GM18519 (cell line): ENCODE measurements around the gene USF3.
"Not testable (repeated sequence)": the region's sequence is repeated elsewhere in the genome, so short reads cannot be mapped to it uniquely, and the experiment has no call there.

ENCODE experiments used
- ATAC-seq: cut with Tn5 transposase; IDR thresholded peaks from one replicate; pipeline ENCODE4 v1.9.1; 2021; ENCODE audit warnings: mild to moderate bottlenecking, moderate library complexity; ENCODE audit not compliant: unreplicated experiment, low FRiP score

USF3 gene

GRCh38 chr3:113654851-113655250 is 41.6 kb downstream of the USF3 start:
- ATAC-seq, result no peak

- ATAC-seq, result no peak
Measured at GRCh38 chr3:113654310-113654709, 42.1 kb downstream of the USF3 start.

GRCh38 chr3:113649174-113649845 is 47.1 kb downstream of the USF3 start:
- ATAC-seq, result no peak

GRCh38 chr3:113648524-113648923 is 47.9 kb downstream of the USF3 start:
- no peak for ATAC-seq

DNA sequence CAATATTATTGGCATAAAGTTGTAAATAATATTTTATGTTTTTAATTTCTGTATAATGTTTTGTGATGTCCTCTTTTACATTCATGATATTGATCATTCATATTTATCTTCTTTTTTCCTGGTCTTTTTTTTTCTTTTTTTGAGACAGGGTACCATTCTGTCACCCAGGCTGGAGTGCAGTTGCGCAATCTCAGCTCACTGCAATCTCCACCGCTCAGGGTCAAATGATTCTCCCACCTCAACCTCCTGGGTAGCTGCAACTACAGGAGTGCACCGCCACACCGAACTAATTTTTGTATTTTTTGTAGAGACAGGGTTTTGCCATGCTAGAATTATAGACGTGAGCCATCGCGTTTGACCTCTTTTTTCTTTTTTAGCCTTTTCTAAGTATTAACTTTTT is 52.9 kb downstream of the USF3 start:
- ATAC-seq, result no peak

GRCh38 chr3:113638910-113639309 is 57.5 kb downstream of the USF3 start:
- ATAC-seq, result no peak

DNA sequence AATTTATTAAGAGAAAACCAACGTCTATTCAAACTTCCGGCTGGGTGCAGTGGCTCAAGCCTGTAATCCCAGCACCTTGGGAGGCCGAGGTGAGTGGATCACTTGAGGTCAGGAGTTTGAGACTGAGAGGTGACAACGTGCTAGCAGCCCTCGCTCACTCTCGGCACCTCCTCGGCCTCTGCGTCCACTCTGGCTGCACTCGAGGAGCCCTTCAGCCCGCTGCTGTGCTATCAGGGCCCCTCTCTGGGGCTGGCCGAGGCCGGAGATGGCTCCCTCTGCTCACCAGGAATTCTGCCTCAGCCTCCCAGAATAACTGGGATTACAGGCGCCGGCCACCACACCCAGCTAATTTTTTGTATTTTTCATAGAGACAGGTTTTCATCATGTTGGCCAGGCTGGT is 58.7 kb downstream of the USF3 start:
- no peak for ATAC-seq

- ATAC-seq, result not testable (repeated sequence)
Measured at GRCh38 chr3:113636034-113636433, 60.4 kb downstream of the USF3 start.

GRCh38 chr3:113634782-113635474 is 61.5 kb downstream of the USF3 start:
- no peak for ATAC-seq

- no peak for ATAC-seq
Measured at GRCh38 chr3:113631573-113631972, 64.9 kb downstream of the USF3 start.

- ATAC-seq, result no peak
Measured at GRCh38 chr3:113630956-113631542, 65.4 kb downstream of the USF3 start.

DNA sequence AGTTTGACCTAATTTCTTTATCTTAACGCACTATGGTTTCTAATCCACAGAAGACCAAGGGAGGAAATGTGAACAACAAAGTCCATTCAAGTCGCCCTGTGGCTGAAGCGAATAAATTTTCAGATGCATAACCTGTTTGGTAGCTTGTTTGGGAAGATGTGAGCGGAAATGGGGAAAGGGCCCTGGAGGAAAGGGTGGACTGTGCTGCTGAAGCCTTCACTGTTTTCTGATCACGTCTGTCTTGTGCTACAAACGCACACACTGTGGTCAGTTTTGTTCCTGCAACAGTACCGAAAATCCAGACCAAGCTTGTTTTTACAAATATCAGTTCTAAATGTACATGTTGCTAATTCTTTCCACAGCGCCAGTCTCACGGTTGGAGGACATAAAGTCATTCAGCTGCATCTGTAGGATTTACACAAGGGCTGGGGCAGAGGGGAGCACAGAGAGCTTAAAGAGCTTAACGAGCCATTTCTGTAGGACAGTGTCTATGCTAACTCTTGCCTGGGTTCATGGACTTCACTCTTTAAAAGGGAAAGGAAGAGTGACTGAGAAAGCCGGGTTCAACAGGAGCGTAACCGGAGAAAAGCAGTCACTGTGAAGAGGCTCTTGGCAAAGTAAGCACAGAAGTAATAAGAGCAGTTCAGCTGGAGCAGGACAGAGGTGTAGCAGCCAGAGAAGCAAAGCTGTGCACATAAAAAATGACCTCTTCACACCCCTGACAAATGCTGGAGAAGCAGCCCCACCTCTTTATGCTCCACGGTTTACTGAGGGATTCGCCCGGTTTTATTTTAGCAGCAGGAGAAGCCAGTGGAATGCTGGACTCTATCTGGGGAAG is 66.6 kb downstream of the USF3 start:
- ATAC-seq, result no peak

- no peak for ATAC-seq
Measured at GRCh38 chr3:113628788-113629187, 67.7 kb downstream of the USF3 start.

DNA sequence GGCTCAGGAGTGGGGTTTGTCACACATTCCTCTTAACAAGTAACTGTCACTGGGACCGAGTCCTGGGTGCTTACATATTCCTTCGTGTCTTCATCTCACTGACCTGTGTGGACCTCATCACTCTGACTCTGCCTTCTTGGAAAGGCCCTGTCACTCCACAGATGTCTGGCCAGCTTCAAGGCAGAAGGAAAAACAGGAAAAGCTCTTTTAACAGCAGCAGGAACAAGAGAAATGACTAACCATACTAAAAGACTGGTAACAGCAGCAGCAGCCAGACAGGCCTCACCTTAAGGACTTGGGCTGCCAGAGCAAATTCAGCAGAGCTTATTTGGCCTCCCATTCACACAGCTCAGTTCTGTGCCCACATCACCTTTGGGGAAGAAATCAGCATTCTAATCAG is 68.1 kb downstream of the USF3 start:
- no peak for ATAC-seq

DNA sequence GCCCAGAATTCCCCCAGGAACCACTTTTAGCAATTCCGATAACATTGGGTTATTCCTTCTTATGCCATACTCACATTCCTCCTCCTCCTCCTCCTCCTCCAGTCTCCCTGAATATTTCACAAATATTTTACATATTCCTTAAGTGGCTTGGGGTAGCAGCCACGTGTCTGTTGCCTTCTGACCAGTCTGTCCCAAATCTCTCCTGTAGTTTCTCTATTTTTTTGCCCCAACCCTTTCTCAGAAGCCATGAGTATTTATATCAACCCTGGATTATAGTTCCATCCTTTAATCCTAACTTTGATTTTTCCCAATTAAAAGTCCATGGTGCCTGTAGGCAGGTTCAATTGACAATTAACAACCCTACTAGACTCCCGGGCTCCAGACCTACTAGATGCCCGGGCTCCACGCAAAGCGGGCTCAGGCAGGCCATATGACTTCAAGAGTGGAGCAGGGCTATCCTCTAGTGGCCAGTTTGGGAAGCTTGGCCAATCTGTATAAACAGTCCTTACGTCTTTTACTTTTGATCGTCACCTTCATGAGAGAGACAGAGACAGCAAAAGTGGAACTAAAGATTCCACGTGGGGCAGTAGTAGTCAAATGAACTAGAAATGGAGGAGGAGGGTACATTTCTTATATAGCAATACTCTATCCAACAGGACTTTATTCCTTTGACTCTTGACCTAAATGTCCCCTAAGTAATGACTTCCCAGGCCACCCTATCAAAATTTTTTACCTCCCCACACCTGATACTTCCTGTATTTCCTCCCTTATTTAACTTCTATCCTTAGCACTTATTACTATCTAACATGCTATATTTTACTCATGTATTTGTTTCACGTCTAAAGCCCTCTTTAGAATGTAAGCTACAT is 69.7 kb downstream of the USF3 start:
- ATAC-seq, result no peak

- no peak for ATAC-seq
Measured at GRCh38 chr3:113625834-113626233, 70.6 kb downstream of the USF3 start.

DNA sequence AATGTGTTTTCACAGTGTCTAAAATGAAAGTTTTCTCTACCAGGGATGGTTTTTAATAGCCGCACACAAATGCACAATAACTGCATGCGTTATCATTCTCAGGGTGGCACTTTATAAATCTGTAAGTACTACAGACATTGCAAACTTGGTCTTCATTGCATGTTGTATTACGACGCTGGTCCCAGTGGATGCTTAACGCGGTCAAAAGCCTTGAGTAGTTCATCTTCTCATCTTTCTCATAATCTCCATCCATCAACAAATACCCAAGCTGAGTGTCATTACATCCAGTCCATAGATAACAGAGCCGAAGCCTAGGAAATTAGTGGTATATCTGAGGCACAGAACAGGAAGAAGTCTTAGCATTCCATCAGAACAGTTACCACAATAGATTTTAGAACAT is 72.6 kb downstream of the USF3 start:
- ATAC-seq, result no peak

GRCh38 chr3:113623324-113623723 is 73.1 kb downstream of the USF3 start:
- no peak for ATAC-seq

DNA sequence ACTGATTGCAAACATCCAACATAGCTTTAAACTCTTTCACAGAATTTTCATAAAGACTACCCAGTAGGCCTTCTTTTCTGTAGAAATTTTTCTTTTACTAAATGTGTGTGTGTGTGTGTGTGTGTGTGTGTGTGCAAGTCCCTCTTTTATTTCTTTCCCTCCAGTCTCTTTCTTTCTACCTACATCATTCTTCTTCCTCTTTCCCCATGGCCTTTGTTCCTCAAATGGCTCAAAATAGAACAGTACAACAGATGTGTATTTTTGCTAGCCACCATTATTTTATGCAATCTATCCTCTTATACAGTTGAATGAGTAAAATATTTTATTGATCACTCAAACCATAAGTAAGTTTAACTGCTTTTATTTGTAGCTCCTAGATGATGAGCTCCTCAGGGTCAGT is 76.4 kb downstream of the USF3 start:
- ATAC-seq, result no peak

DNA sequence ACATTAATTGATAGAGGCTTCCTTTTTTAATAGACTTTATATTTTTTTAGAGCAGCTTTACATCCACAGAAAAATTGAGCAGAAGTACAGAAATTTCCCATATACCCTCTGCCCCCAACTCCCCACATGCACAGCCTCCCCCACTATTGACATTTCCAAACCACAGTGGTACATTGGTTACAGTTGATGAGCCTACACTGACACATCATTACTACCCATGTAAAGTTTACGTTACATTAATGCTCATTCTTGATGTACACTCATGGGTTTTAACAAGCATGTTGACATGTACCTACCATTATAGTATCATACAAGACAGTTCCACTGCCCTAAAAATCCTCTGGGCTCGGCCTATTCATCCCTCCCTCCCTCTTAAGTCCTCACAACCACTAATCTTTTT is 78.7 kb downstream of the USF3 start:
- no peak for ATAC-seq
